LNCAP (cell line): ENCODE measurements around the gene REPIN1.

Source experiments
- TF ChIP-seq, protein P1 (sequence below): fragments of 450-650 bp; IDR thresholded peaks from 2 replicates; pipeline ENCODE4 v1.5.1; 2017; ENCODE audit warnings: mild to moderate bottlenecking

Gene REPIN1

DNA sequence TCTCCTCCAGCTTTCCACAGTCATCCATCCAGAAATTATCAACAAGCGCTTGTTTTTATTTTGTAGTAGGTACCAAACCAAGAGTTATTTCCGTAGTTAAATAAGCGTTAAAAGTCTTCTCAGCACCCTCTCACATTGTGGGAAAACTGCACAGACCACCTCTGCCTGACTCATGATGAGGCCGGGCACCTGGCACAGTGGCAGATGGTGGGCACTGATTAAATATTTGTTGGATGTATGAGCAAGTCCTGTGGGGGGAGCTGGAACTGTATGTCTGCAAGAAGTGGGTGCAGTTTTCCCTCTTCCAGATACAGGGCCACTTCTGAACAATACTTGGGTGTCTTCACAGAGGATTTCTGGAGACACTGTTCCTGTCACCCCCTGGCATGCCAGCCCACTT is 5.3 kb upstream of the REPIN1 start:
- TF ChIP-seq, protein P1, sequence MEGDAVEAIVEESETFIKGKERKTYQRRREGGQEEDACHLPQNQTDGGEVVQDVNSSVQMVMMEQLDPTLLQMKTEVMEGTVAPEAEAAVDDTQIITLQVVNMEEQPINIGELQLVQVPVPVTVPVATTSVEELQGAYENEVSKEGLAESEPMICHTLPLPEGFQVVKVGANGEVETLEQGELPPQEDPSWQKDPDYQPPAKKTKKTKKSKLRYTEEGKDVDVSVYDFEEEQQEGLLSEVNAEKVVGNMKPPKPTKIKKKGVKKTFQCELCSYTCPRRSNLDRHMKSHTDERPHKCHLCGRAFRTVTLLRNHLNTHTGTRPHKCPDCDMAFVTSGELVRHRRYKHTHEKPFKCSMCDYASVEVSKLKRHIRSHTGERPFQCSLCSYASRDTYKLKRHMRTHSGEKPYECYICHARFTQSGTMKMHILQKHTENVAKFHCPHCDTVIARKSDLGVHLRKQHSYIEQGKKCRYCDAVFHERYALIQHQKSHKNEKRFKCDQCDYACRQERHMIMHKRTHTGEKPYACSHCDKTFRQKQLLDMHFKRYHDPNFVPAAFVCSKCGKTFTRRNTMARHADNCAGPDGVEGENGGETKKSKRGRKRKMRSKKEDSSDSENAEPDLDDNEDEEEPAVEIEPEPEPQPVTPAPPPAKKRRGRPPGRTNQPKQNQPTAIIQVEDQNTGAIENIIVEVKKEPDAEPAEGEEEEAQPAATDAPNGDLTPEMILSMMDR = no peak

DNA sequence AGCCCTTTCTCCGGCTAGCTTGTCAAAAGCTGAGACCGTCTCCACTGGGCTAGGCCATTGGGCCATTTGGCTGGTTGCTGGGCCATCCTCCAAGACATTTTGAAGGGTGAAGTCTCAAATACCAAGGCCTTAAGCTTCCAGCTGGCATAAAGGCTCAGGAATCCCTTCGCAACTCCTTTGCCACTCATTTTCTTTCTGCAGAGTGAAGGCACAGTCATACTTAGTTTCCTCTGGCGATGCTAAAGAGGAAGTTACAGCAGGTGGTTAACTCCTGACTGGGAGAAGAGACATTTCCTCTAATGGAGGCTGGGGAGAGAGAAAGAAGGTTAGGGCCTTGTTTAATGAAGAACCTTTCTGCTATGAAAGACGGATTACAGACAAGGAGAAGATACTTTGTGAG is 4.8 kb upstream of the REPIN1 start:
- TF ChIP-seq, protein P1 = no peak

DNA sequence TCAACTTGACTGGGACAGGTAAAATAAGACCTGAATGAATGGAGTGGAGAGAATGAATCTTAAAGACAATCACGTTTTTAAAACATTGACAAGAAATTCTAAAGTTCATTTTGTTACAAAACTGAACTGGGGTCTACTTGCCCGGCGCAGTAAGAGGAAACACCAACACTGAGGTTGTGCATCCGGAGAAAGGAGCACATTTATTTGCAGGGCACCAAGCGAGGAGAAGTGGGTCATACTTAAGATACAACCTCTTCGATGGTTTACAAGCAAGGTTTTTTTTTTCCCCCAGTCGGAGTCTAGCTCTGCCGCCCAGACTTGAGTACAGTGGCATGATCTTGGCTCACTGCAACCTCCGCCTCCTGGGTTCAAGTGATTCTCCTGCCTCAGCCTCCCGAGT is 3.4 kb upstream of the REPIN1 start:
- TF ChIP-seq, protein P1 = no peak

DNA sequence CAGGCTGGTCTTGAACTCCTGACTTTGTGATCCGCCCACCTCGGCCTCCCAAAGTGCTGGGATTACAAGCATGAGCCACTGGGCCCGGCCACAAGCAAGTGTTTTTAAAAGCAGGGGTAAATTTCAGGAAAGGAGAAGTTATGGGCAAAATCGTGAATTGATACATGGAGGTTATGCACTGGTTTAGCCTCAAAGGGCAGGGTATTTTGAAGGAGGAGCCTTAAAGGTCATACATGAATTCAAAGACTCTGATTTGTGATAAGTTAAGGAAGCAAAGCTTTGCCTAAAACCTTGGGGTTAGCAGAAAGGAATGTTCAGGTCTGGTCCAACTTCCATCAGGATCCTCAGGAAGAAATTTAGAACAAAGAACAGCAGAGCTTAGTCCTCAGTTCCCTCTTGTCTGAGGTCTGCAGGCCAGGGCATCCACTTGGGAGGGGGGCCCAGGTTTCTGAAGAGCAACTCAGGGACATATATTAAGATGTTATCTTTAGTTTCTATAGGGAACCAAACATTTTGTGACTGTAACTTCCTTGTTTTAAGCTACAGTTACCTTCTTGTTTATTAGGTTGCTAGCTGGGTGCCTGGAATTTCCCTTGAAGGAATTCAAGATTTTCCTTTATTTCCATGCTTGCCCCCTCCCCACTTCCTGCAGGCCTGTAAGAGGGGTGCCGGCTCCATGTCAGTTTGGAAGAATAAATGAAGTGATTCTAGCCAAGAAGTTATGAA is 2.8 kb upstream of the REPIN1 start:
- TF ChIP-seq, protein P1 = no peak

- TF ChIP-seq, protein P1 = no peak
Measured at GRCh38 chr7:150367677-150368095, 936 bp upstream of the REPIN1 start.

- TF ChIP-seq, protein P1 = no peak
Measured at GRCh38 chr7:150368884-150369747, 494 bp downstream of the REPIN1 start.

GRCh38 chr7:150369748-150370501 is 1.3 kb downstream of the REPIN1 start:
- TF ChIP-seq, protein P1 = no peak
